Measurements from ENCODE around the gene RNF133. TPM values are rescaled to one million over a fixed set of nuclear protein-coding genes. Genes with fewer than 3 reads are reported as not detected.
"Not testable (repeated sequence)": the region's sequence is repeated elsewhere in the genome, so short reads cannot be mapped to it uniquely, and the experiment has no call there.

Gene RNF133
- total RNA-seq, 1 donor from 2014 or later: 1.1 TPM

- DNase-seq (ENCODE audit: low spot score) (no peak), ATAC-seq (no peak)
- intact Hi-C loops (cut with DNase I): no loop called here
These were observed 6.1 kb downstream of the RNF133 start for GRCh38 chr7:122692769-122693309.

- DNase-seq (ENCODE audit: low spot score) (no peak), ATAC-seq (no peak)
- intact Hi-C loops (cut with DNase I): no loop called here
These were observed 7.2 kb downstream of the RNF133 start for GRCh38 chr7:122691569-122692235.

- ATAC-seq: no peak
- DNase-seq (ENCODE audit: low spot score): no peak
- intact Hi-C loops (cut with DNase I): no loop called here
These were observed 9.4 kb downstream of the RNF133 start for GRCh38 chr7:122689346-122690109.

GRCh38 chr7:122688400-122688998 is 10.4 kb downstream of the RNF133 start:
- ATAC-seq: no peak

GRCh38 chr7:122686360-122686878 is 12.5 kb downstream of the RNF133 start:
- ATAC-seq (no peak), DNase-seq (ENCODE audit: low spot score) (no peak)
- intact Hi-C loops (cut with DNase I): no loop called here

More at GRCh38 chr7:122688400-122688998, 10.4 kb downstream of the RNF133 start:
- intact Hi-C loops (cut with DNase I): no loop called here
- DNase-seq (ENCODE audit: low spot score): no peak

- intact Hi-C loops (cut with DNase I): no loop called here
- no peak for DNase-seq (ENCODE audit: low spot score)
These were observed 14.4 kb downstream of the RNF133 start for GRCh38 chr7:122684504-122684903.

GRCh38 chr7:122682815-122683550 is 15.9 kb downstream of the RNF133 start:
- no peak for DNase-seq (ENCODE audit: low spot score)
- peak; percentile 58 for ATAC-seq
- intact Hi-C loops (cut with DNase I): no loop called here

More at GRCh38 chr7:122684504-122684903, 14.4 kb downstream of the RNF133 start:
- ATAC-seq: no peak

GRCh38 chr7:122681186-122681585 is 17.7 kb downstream of the RNF133 start:
- DNase-seq (ENCODE audit: low spot score); intact Hi-C loops (cut with DNase I); ATAC-seq: not testable (repeated sequence)

- ATAC-seq (no peak), DNase-seq (ENCODE audit: low spot score) (no peak)
- intact Hi-C loops (cut with DNase I): no loop called here
These were observed 19.1 kb downstream of the RNF133 start for GRCh38 chr7:122679813-122680212.

- not testable (repeated sequence) for ATAC-seq
These were observed 19.6 kb downstream of the RNF133 start for GRCh38 chr7:122679269-122679709.

GRCh38 chr7:122677149-122677548 is 21.8 kb downstream of the RNF133 start:
- intact Hi-C loops (cut with DNase I): no loop called here
- ATAC-seq (no peak), DNase-seq (ENCODE audit: low spot score) (no peak)

More at GRCh38 chr7:122679269-122679709, 19.6 kb downstream of the RNF133 start:
- intact Hi-C loops (cut with DNase I); DNase-seq (ENCODE audit: low spot score): not testable (repeated sequence)

- ATAC-seq: no peak
- intact Hi-C loops (cut with DNase I): no loop called here
These were observed 22.5 kb downstream of the RNF133 start for GRCh38 chr7:122676466-122676865.

GRCh38 chr7:122675621-122676020 is 23.3 kb downstream of the RNF133 start:
- ATAC-seq (no peak), DNase-seq (ENCODE audit: low spot score) (no peak)
- intact Hi-C loops (cut with DNase I): loop anchor here (2.0 kb wide), 1 partner anchor 53 kb away; no protein-coding TSS in a partner anchor

More at GRCh38 chr7:122676466-122676865, 22.5 kb downstream of the RNF133 start:
- no peak for DNase-seq (ENCODE audit: low spot score)

- intact Hi-C loops (cut with DNase I): loop anchor here (2.0 kb wide), 1 partner anchor 52 kb away; no protein-coding TSS in a partner anchor
- no peak for DNase-seq (ENCODE audit: low spot score)
- ATAC-seq: peak; percentile 54
These were observed 23.9 kb downstream of the RNF133 start for GRCh38 chr7:122675011-122675410.

- intact Hi-C loops (cut with DNase I): loop anchor here (2.0 kb wide), 1 partner anchor 52 kb away; no protein-coding TSS in a partner anchor
- ATAC-seq (peak; percentile 81), DNase-seq (ENCODE audit: low spot score) (peak; percentile 71)
These were observed 24.4 kb downstream of the RNF133 start for GRCh38 chr7:122674502-122674901.

GRCh38 chr7:122673951-122674350 is 25.0 kb downstream of the RNF133 start:
- intact Hi-C loops (cut with DNase I): loop anchor here (2.0 kb wide), 1 partner anchor 51 kb away; no protein-coding TSS in a partner anchor
- DNase-seq (ENCODE audit: low spot score) (no peak), ATAC-seq (peak; percentile 25)

- ATAC-seq: no peak
- no peak for DNase-seq (ENCODE audit: low spot score)
- intact Hi-C loops (cut with DNase I): no loop called here
These were observed 26.4 kb downstream of the RNF133 start for GRCh38 chr7:122672536-122672935.

- intact Hi-C loops (cut with DNase I): no loop called here
- DNase-seq (ENCODE audit: low spot score) (no peak), ATAC-seq (no peak)
These were observed 35.2 kb downstream of the RNF133 start for GRCh38 chr7:122663733-122664132.

All from sciatic nerve (tissue), 2 donors.